HTR-8/SVneo (cell line): ENCODE data around the gene FBXW7.

Experiments
- DNase-seq: peaks from one replicate; pipeline ENCODE4 v3.0.0; 2011; ENCODE audit warnings: low spot score, mixed read lengths; ENCODE audit not compliant: insufficient read length
- FAIRE-seq: peaks from 2 replicates; lab custom pipeline; 2011; peaks lifted over from hg19 to GRCh38; lab: Jason Lieb, UNC

Gene FBXW7

DNA sequence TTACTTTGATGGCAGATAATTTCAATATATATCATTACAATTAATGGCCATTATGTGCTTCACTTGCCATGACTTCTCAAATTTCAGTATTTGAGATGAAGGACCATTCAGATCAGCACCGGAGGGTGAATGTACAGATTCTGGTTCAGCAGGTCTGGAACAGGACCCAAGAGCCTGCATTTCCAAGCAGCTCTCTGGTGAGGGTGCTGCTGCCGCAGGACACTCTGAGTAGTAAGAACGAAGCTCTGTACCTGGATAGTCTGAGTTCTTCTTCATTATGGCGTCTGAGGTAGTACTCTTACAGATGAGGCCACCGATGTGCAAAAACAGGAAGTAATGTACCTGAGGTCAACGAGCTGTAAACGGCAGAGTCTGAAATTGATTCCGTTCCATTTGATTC lies 228.2 kb downstream of the FBXW7 start:
- no peak for FAIRE-seq
- DNase-seq, result no peak

DNA sequence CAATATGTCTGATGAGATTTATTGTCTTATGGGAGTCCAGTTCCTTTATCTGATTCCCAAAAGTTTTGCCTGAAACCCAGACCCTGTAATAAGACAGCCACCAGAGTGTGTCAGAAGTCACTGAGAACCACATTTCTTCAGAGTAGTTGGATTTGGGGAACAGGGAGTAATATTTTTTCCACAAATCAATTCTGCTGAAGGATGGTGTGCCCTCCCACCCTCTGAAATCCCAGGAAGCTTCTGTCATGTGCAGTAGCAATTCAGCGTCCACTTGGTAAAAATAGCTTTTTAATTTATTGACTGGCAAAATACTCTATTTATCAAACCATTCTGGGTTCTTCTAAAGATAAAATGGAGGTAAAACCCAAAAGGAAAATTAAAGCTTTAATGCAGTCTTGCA lies 229.4 kb downstream of the FBXW7 start:
- no peak for DNase-seq
- no peak for FAIRE-seq

- DNase-seq, result no peak
- no peak for FAIRE-seq
Observed at GRCh38 chr4:152304220-152304619, 231.7 kb downstream of the FBXW7 start.

DNA sequence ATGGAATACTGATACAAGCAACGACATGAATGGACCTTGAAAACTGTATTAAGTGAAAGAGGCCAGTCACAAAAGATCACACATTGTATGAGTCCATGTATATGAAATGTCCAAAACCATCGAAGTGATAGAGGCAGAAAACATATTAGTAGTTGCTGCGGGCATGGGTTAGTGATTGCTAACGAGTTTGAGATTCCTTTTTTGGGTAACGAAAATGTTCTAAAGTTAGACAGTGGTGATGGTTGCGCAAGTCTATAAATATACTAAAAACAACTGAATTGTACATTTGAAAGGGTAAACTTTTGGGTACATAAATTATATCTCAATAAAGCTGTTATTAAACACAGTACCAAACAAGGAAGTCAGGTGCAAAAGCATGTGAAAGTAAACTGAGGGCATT lies 234.5 kb downstream of the FBXW7 start:
- no peak for FAIRE-seq
- no peak for DNase-seq

DNA sequence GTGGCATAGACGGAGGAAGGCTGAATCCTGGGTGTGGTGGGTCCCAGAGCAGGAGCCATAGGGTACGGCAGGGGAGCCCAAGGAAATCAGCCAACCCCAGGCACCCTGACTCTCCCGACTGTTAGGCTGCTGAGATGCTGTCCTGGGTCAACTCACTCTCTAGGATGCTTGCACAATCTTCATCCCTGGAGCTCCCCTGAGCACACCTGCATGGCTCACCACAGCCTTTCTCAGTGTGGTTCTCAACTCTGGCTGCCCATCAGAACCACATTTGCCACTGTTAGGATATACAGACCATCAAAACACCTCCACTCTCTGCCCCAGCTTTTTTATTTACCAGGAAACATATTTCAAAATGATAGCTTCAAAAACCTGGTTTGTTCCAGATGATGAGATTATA lies 236.3 kb downstream of the FBXW7 start:
- DNase-seq, result no peak
- no peak for FAIRE-seq

DNA sequence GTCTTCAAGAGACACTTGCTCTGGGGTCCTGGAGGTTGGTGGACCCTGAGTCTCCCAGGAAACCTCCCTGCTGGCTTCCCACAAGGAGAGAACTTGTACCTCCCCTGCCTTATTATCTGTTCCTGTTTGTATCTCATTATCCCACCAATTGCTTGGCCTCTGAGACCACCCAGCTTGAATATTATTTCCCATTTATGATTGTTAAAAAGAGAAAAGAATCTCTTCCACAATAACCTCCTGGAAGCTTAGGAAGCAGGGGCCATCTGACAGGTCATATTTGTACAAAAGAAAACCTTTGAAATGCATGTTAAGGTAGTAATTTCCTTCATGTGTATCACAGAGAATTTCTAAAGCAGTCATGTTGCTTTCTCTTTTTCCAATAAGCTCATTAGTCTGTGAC lies 239.5 kb downstream of the FBXW7 start:
- no peak for FAIRE-seq
- DNase-seq, result no peak

DNA sequence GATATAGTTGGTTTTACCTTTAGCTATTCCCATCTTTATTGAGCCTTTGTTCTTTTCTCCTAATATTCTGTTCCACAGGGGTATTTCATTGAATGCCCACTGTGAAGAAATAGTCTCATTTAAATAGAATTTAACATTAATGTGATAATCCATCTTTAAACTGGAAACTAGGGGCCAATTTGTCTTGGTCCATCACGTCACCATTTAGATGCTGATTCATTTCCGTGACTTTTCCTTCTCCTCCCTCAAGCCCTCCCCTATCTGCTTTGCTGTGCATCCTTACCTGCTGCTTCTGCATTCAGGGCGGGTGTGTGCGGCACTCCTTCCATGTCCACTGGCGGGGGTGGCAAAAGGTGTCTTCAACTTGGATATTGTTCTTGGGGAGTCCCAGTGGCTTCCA lies 241.1 kb downstream of the FBXW7 start:
- DNase-seq, result no peak

DNA sequence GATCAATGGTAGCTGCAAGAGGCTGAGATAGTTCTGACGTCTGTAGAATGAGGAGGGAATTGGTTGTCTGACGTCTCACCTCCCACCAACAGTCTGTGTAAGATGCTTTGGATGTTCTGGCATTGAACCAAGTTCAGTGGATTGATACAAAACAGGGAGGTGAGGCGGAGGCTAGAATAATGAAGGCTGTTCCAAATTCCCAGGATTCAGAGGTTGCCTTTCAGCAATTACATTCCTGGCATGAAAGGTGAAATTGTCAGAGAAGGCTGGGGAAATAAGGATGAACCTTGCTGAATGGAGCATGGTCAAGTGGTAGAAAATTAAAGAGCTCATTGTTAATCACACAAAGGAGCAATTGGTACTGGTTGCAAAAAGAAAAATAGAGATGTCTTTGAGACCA lies 241.6 kb downstream of the FBXW7 start:
- FAIRE-seq (no peak), DNase-seq (no peak)

More for the DNA sequence above, 241.1 kb downstream of the FBXW7 start:
- FAIRE-seq, result no peak

DNA sequence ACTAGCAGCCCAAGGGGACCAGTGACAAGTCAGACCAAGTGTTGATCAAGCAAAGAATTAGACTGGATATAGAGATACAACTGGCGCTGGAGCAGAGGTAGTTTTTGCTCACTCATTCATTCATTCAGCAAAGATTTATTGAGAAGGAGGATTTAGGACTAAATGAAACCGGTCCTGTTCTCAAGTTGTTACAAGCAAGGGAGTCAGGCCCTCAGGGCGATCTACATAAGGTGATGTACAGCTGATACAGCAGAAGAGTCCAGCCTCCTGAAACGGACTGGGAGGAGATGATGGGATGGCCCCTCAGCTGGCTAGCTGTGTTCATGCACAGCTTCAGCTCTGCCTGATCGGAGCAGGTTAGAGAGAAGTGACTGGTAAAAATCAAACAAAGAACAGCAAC lies 242.4 kb downstream of the FBXW7 start:
- no peak for FAIRE-seq

DNA sequence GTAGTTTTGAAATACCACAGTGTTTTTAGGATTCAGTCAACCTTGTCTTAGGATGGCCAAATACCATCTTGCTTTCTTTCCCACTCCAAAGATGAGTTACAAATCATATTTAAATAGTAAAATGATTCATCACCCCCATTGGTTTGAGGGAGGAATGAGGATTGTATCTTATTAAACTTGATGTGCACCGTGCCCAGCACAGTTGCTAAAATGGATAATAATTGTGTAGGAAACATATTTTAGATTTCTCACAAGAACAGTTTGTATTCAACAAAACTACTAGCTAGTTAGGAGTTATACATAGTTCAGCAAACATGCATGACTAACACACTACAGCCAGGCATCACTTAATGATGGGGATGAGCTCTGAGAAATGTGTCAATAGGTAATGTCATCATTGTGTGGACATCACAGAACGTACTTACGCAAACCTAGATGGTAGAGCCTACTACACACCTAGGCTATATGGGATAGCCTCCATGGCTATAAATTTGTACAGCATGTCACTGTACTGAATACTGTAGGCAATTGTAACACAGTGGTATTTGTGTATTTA lies 245.4 kb downstream of the FBXW7 start:
- FAIRE-seq (no peak), DNase-seq (no peak)

More for the DNA sequence above, 242.4 kb downstream of the FBXW7 start:
- no peak for DNase-seq

GRCh38 chr4:152289941-152290340 lies 246.0 kb downstream of the FBXW7 start:
- FAIRE-seq (no peak), DNase-seq (no peak)

GRCh38 chr4:152289541-152289940 lies 246.4 kb downstream of the FBXW7 start:
- FAIRE-seq (no peak), DNase-seq (no peak)

DNA sequence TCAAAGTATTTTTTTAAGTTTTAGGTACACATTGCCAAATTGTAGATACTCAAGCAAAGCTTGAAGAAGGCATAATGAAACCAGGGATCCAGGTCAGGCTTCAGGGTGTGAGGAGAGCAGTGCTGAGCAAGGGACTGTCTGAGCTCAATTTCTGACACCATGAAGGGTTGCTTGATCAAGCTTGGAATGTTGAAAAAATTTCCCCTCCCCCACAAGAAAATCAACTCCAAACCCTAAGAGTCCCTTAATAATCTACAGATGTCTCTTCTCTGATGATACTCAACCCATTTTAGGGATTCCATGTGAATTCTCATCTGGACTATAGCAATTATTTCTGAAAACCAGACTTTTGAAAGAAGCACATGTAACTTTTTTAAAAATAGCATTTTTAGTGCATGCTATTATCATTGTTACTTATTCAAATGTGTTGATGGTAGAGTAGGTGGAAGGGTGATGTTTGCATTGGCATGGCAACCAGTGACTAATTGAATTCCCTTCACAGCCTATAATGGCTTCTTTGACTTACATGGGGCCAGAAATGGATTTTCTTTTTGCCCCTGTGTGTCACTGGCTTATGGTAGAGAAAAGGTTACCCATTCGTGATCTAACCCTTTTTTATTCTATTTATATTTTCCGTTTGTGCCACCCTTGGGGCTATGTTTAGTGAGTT lies 252.0 kb downstream of the FBXW7 start:
- FAIRE-seq, result no peak
- no peak for DNase-seq

DNA sequence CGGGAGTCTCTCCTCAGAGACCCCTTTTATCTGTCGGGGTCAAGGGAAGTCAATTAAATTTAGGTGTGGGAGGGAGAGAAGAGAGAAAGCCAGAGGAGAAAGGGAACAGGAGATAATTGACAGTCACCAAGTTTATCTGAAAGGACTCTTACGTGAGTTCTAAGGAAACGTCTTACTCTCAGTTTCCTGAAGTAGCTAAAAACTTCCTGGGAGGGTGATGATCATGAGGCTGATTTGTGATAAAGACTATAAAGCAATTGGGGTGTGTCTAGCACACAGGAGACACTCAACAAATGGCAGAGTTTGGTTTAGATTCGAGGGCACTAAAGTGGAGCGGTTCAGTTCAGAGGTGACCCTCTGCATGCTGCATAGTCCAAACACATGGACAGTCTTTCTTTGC lies 254.1 kb downstream of the FBXW7 start:
- no peak for FAIRE-seq
- no peak for DNase-seq

GRCh38 chr4:152281211-152281610 lies 254.7 kb downstream of the FBXW7 start:
- FAIRE-seq, result no peak
- DNase-seq, result no peak

DNA sequence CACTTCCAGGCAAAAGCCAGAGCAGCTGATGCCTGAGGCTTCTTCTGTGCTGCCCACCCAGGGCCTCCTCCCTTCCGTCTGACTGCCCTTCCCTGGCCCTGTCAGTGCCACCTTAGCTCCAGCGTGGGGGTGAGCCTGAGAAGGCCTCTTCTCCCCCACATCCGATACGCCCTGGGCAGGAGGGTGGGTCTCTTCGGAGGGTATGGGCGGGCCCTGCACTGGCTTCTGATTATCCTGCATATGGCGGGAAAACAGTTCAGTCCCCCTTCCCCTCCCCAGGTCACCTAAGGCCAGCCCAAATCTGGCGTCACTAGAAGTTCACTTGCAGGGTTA lies 256.7 kb downstream of the FBXW7 start:
- FAIRE-seq (no peak), DNase-seq (no peak)

DNA sequence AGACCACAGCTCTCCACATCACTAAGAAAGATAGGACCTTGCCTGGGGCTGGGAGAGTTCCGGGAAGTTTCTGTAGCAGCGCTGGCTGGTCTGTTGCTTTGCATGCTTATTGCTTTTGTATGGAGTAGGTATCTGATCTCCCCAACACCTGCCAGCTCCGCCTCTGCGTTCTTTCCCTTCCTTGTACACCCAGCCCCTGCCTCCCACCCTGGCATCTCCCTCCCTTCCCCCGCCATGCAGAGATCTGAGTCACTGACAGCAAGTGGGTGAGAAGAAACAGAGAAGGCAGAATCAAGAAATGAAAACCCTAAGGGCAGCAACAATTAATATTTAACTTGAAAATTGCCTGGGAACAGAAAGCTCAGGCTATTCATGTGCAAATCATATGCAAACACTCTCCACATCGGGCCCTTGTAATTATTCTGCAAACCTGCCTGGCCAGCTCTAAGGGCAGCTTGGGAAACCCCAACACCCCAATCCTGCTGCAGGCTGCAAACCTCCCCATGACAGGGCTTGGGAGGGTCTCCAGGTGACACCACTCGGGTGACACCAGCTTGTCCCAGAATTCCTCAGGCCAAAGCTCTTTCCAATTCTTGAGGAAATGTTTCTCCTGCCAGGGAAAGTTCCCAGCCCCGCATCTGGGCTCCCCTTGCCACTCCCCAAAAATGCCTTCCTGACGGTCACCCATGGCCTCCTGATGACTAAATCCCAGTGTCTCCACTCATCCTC lies 257.2 kb downstream of the FBXW7 start:
- FAIRE-seq, result no peak
- no peak for DNase-seq

GRCh38 chr4:152278172-152278504 lies 257.8 kb downstream of the FBXW7 start:
- FAIRE-seq (no peak), DNase-seq (no peak)

DNA sequence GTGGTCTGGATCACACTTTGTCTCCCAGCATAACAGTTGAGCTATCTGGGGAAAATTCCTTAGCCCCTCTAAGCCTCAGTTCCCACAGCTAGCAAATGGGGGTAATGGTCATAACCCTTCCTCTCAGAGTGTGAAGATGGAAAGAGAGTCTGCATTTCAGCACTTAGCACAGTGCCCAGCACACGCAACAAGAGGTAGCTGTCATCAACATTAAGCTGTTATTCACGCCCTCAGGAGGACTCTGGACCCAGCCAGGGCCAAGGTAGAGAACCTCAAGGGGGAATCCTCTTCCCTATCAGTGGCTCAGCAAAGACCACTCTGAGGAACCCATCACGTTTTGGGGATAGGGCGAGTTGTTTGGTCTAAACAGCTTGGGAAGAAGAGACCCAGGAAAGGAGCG lies 258.6 kb downstream of the FBXW7 start:
- FAIRE-seq (no peak), DNase-seq (no peak)

GRCh38 chr4:152273343-152273742 lies 262.5 kb downstream of the FBXW7 start:
- FAIRE-seq, result no peak
- peak; percentile 31 for DNase-seq
